ENCODE results near the gene BANF2. TPM values are rescaled to one million over a fixed set of nuclear protein-coding genes. Genes with fewer than 3 reads are reported as not detected.
A peak's percentile ranks its signal among the peaks of the same experiment; 100 is the strongest.
"Not testable (repeated sequence)": the region's sequence is repeated elsewhere in the genome, so short reads cannot be mapped to it uniquely, and the experiment has no call there.

Gene BANF2
- polyA plus RNA-seq, 1 of the 3 experiments (the other 2 are of a cell fraction) = not detected

- no peak for DNase-seq
- Histone ChIP-seq H3K36me3 (replicated peaks in 1 of 2; ENCODE audit: control insufficient read depth in 1 of 2, insufficient read depth in 2 of 2, low read length in 1 of 2) (no peaks in the 10 kb centered on the region), H4K20me1 (ENCODE audit: insufficient read depth) (no peaks in the 10 kb centered on the region), H3K4me1 (ENCODE audit: control insufficient read depth in 1 of 2, insufficient read depth in 2 of 2, low read depth in 1 of 2, low read length in 1 of 2) (no peaks in the 10 kb centered on the region), H3F3A (replicated peaks; ENCODE audit: insufficient read depth) (no peaks in the 10 kb centered on the region), H3K27me3 (ENCODE audit: insufficient read depth) (peaks cover 6% of the 10 kb centered on the region; the same call in 1 of the 2 replicates), H3K9me3 (no peaks in the 10 kb centered on the region), H3K9me2 (no peaks in the 10 kb centered on the region), H3K4me3 (ENCODE audit: low read depth in 2 of 2, low read length in 1 of 2) (no peak overlapping the region), H3K79me2 (ENCODE audit: insufficient read depth) (no peaks in the 10 kb centered on the region), H3K4me2 (no peak overlapping the region), H3K27ac (ENCODE audit: low read depth in 2 of 2, low read length in 1 of 2) (no peak overlapping the region), H3K9ac (no peak overlapping the region), H2AFZ (ENCODE audit: low read depth) (no peak overlapping the region)
- no peak for TF ChIP-seq RCOR1 (IDR thresholded peaks at IDR 0.05; ENCODE audit: low read length)
- peak; percentile 92 for TF ChIP-seq RFX5 (IDR thresholded peaks at IDR 0.05; ENCODE audit: low read length)
- WGBS (ENCODE audit: low lambda C conversion rate) = 32% methylated on average over 2 of the region's 2 CpGs
- ChIA-PET POLR2A (no interaction called here), CTCF (interaction anchor here (0.7 kb wide), 1 partner anchor 964 kb away, joined by 3 read pairs; no protein-coding TSS in a partner anchor)
Observed at GRCh38 chr20:17768271-17768670, 68.5 kb downstream of the BANF2 start.

- H3K27me3 ChIP-seq (ENCODE audit: insufficient read depth); H3F3A ChIP-seq (replicated peaks; ENCODE audit: insufficient read depth); H3K27ac ChIP-seq (ENCODE audit: low read depth in 2 of 2, low read length in 1 of 2); DNase-seq; H3K36me3 ChIP-seq (replicated peaks in 1 of 2; ENCODE audit: control insufficient read depth in 1 of 2, insufficient read depth in 2 of 2, low read length in 1 of 2); H4K20me1 ChIP-seq (ENCODE audit: insufficient read depth); POLR2A ChIA-PET; H2AFZ ChIP-seq (ENCODE audit: low read depth); H3K4me1 ChIP-seq (ENCODE audit: control insufficient read depth in 1 of 2, insufficient read depth in 2 of 2, low read depth in 1 of 2, low read length in 1 of 2); H3K9me3 ChIP-seq; H3K9me2 ChIP-seq; H3K4me2 ChIP-seq; H3K4me3 ChIP-seq (ENCODE audit: low read depth in 2 of 2, low read length in 1 of 2); H3K9ac ChIP-seq; H3K79me2 ChIP-seq (ENCODE audit: insufficient read depth): not testable (repeated sequence)
- CTCF ChIA-PET = interaction anchor here (1.2 kb wide), 1 partner anchor 128 kb away, joined by 3 read pairs; no protein-coding TSS in a partner anchor
- WGBS (ENCODE audit: low lambda C conversion rate) = 63% methylated on average over 8 of the region's 8 CpGs
Observed at GRCh38 chr20:17769716-17770115, 70.0 kb downstream of the BANF2 start.

GRCh38 chr20:17771206-17772004 is 71.6 kb downstream of the BANF2 start:
- POLR2A ChIA-PET = no interaction called here
- DNase-seq = no peak
- H3K79me2 ChIP-seq (ENCODE audit: insufficient read depth) = no peaks in the 10 kb centered on the region
- H4K20me1 ChIP-seq (ENCODE audit: insufficient read depth) = no peaks in the 10 kb centered on the region
- H3K9me2 ChIP-seq = no peaks in the 10 kb centered on the region
- H3K4me2 ChIP-seq = no peak overlapping the region
- H3K36me3 ChIP-seq (replicated peaks in 1 of 2; ENCODE audit: control insufficient read depth in 1 of 2, insufficient read depth in 2 of 2, low read length in 1 of 2) = no peaks in the 10 kb centered on the region
- TF ChIP-seq MEF2A (IDR thresholded peaks at IDR 0.05; ENCODE audit: borderline replicate concordance, low read depth) (no peak), MXI1 (IDR thresholded peaks at IDR 0.05; ENCODE audit: low read depth, low read length) (no peak), PBX3 (IDR thresholded peaks at IDR 0.05) (no peak), RAD21 (IDR thresholded peaks at IDR 0.05; ENCODE audit: low read length) (no peak), YY1 (IDR thresholded peaks at IDR 0.05; ENCODE audit: low read depth) (no peak), SMC3 (IDR thresholded peaks at IDR 0.05; ENCODE audit: low read depth, low read length) (no peak), CHD2 (IDR thresholded peaks at IDR 0.05; ENCODE audit: low read length, partially characterized antibody) (no peak), RXRA (IDR thresholded peaks at IDR 0.05; ENCODE audit: borderline replicate concordance, low read depth) (no peak), MAX (IDR thresholded peaks at IDR 0.05; ENCODE audit: low read depth) (no peak), JUND (IDR thresholded peaks at IDR 0.05) (no peak)
- H3K27ac ChIP-seq (ENCODE audit: low read depth in 2 of 2, low read length in 1 of 2) = no peak overlapping the region
- no peaks in the 10 kb centered on the region for H3F3A ChIP-seq (replicated peaks; ENCODE audit: insufficient read depth)
- H3K27me3 ChIP-seq (ENCODE audit: insufficient read depth) = peaks cover 6% of the 10 kb centered on the region; the same call in 1 of the 2 replicates
- WGBS (ENCODE audit: low lambda C conversion rate) = 61% methylated on average over 19 of the region's 19 CpGs
- H3K9ac ChIP-seq = no peak overlapping the region
- no peak overlapping the region for H3K4me3 ChIP-seq (ENCODE audit: low read depth in 2 of 2, low read length in 1 of 2)
- H3K9me3 ChIP-seq = no peaks in the 10 kb centered on the region
- no peaks in the 10 kb centered on the region for H3K4me1 ChIP-seq (ENCODE audit: control insufficient read depth in 1 of 2, insufficient read depth in 2 of 2, low read depth in 1 of 2, low read length in 1 of 2)
- CTCF ChIA-PET = interaction anchor here (0.6 to 1.2 kb wide), 4 partner anchors 13 to 174 kb away, joined by 3 to 6 read pairs (median 3); partner anchors contain the start of gene RRBP1
- no peak overlapping the region for H2AFZ ChIP-seq (ENCODE audit: low read depth)
